ENCODE measurements around the gene RAI1. TPM values are rescaled to one million over a fixed set of nuclear protein-coding genes. Genes with fewer than 3 reads are reported as not detected.

The RAI1 gene
- total and polyA plus RNA-seq, 10 of the 15 experiments (the other 5 are each of a cell fraction or from before 2014, with no cell fraction given), result 0.66 to 37.7 (median 6.0) TPM

DNA sequence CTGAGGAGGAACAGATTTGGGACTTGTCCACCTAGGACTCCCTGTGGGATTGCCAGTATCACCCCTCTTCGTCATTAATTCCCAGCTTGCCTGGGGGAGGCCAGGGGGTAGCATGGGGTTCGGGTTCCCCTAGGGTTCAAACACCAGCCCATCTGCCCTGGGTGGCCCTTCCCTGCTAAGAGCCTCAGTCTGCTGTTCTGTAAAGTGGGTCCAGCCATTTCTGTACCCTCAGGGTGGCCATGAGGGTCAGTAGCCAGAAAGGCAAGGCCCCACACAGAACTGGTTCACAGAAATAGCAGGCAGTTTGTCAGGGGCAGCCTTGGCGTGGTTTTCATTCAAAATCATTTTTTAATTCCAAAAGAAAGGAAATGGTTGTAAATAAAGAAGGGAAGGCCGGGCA, 62.9 kb downstream of the RAI1 start:
- Histone ChIP-seq H4K20me1 (ENCODE audit: control insufficient read depth, insufficient read depth) (no peaks in the 10 kb centered on the region; the same call in 1 of the 2 replicates), H2AFZ (ENCODE audit: control insufficient read depth, low read depth, low read length) (no peak overlapping the region), H3K4me3 (no peak overlapping the region), H3K79me2 (ENCODE audit: control insufficient read depth, insufficient read depth, low read length) (peaks cover 6% of the 10 kb centered on the region), H3K27me3 (replicated peaks in 1 of 2; ENCODE audit: control insufficient read depth in 2 of 2, insufficient read depth in 2 of 2, low read length in 1 of 2) (no peaks in the 10 kb centered on the region), H3K9ac (ENCODE audit: control insufficient read depth, insufficient read depth, low read length) (no peak overlapping the region), H3K9me3 (replicated peaks; ENCODE audit: control insufficient read depth, insufficient read depth, low read length) (no peaks in the 10 kb centered on the region; the same call in 2 of the 3 replicates), H3K36me3 (ENCODE audit: control insufficient read depth in 2 of 2, insufficient read depth in 2 of 2, low read length in 1 of 2) (peaks cover 0 to 3% of the 10 kb centered on the region in 2 experiments; a peak in 2 of 4 replicates), H3K27ac (ENCODE audit: control insufficient read depth, insufficient read depth) (no peak overlapping the region), H3K4me2 (ENCODE audit: control insufficient read depth, insufficient read depth) (no peak overlapping the region), H3K4me1 (ENCODE audit: control insufficient read depth, insufficient read depth, low read length) (peaks cover 14% of the 10 kb centered on the region)
- DNase-seq (ENCODE audit: low read depth, low spot score), result no peak
- TF ChIP-seq, protein P1, sequence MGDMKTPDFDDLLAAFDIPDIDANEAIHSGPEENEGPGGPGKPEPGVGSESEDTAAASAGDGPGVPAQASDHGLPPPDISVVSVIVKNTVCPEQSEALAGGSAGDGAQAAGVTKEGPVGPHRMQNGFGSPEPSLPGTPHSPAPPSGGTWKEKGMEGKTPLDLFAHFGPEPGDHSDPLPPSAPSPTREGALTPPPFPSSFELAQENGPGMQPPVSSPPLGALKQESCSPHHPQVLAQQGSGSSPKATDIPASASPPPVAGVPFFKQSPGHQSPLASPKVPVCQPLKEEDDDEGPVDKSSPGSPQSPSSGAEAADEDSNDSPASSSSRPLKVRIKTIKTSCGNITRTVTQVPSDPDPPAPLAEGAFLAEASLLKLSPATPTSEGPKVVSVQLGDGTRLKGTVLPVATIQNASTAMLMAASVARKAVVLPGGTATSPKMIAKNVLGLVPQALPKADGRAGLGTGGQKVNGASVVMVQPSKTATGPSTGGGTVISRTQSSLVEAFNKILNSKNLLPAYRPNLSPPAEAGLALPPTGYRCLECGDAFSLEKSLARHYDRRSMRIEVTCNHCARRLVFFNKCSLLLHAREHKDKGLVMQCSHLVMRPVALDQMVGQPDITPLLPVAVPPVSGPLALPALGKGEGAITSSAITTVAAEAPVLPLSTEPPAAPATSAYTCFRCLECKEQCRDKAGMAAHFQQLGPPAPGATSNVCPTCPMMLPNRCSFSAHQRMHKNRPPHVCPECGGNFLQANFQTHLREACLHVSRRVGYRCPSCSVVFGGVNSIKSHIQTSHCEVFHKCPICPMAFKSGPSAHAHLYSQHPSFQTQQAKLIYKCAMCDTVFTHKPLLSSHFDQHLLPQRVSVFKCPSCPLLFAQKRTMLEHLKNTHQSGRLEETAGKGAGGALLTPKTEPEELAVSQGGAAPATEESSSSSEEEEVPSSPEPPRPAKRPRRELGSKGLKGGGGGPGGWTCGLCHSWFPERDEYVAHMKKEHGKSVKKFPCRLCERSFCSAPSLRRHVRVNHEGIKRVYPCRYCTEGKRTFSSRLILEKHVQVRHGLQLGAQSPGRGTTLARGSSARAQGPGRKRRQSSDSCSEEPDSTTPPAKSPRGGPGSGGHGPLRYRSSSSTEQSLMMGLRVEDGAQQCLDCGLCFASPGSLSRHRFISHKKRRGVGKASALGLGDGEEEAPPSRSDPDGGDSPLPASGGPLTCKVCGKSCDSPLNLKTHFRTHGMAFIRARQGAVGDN (IDR thresholded peaks at IDR 0.05), result no peak
- TF ChIP-seq FOXK2 (IDR thresholded peaks at IDR 0.05) (no peak), POLR2AphosphoS2 (IDR thresholded peaks at IDR 0.05; ENCODE audit: low read depth, low read length) (no peak), SUZ12 (IDR thresholded peaks at IDR 0.05; ENCODE audit: unreplicated experiment) (no peak), CBX3 (IDR thresholded peaks at IDR 0.05; ENCODE audit: borderline replicate concordance, low read depth) (no peak), BHLHE40 (IDR thresholded peaks at IDR 0.05; ENCODE audit: borderline replicate concordance in 1 of 2, low read depth in 2 of 2, low read length in 1 of 2) (no peak), GABPA (IDR thresholded peaks at IDR 0.05; ENCODE audit: low read depth) (no peak), CBFB (IDR thresholded peaks at IDR 0.05; ENCODE audit: low read depth) (no peak), SUPT20H (IDR thresholded peaks at IDR 0.05; ENCODE audit: borderline replicate concordance, control insufficient read depth, low read depth, low read length) (no peak), CREM (IDR thresholded peaks at IDR 0.05; ENCODE audit: low read depth) (no peak)
- TF ChIP-seq, protein P2, sequence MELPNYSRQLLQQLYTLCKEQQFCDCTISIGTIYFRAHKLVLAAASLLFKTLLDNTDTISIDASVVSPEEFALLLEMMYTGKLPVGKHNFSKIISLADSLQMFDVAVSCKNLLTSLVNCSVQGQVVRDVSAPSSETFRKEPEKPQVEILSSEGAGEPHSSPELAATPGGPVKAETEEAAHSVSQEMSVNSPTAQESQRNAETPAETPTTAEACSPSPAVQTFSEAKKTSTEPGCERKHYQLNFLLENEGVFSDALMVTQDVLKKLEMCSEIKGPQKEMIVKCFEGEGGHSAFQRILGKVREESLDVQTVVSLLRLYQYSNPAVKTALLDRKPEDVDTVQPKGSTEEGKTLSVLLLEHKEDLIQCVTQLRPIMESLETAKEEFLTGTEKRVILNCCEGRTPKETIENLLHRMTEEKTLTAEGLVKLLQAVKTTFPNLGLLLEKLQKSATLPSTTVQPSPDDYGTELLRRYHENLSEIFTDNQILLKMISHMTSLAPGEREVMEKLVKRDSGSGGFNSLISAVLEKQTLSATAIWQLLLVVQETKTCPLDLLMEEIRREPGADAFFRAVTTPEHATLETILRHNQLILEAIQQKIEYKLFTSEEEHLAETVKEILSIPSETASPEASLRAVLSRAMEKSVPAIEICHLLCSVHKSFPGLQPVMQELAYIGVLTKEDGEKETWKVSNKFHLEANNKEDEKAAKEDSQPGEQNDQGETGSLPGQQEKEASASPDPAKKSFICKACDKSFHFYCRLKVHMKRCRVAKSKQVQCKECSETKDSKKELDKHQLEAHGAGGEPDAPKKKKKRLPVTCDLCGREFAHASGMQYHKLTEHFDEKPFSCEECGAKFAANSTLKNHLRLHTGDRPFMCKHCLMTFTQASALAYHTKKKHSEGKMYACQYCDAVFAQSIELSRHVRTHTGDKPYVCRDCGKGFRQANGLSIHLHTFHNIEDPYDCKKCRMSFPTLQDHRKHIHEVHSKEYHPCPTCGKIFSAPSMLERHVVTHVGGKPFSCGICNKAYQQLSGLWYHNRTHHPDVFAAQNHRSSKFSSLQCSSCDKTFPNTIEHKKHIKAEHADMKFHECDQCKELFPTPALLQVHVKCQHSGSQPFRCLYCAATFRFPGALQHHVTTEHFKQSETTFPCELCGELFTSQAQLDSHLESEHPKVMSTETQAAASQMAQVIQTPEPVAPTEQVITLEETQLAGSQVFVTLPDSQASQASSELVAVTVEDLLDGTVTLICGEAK (IDR thresholded peaks at IDR 0.05; ENCODE audit: borderline replicate concordance), result no peak
- intact Hi-C loops (cut with micrococcal nuclease; ENCODE audit: unreplicated experiment), result no loop called here
- ChIA-PET POLR2A (no interaction called here), CTCF (no interaction called here), RAD21 (ENCODE audit: unreplicated experiment) (no interaction called here), SMC1A (ENCODE audit: uncharacterized antibody, unreplicated experiment) (no interaction called here)
- 95% methylated on average over 4 of the region's 4 CpGs for WGBS (ENCODE audit: insufficient coverage, insufficient replicate concordance, low lambda C conversion rate, missing lambda C conversion rate)
- no peak for FAIRE-seq
- no peak for ATAC-seq
- BruUV-seq (replicated peaks), result no TSS peak
- in situ Hi-C loops (cut with MboI), result no loop called here
